GM10248 (cell line): ENCODE data around the gene FMN1.
A peak's percentile ranks its signal among the peaks of the same experiment; 100 is the strongest.

Source experiments
- CTCF ChIA-PET: fragments of 300-600 bp; sonication (Branson Sonifier 250); formaldehyde crosslinking; extraction: SDS; loops from one replicate; lab custom pipeline; 2021; ENCODE audit warnings: antibody characterized with exemption; lab: Yijun Ruan, JAX
- POLR2A ChIA-PET: fragments of 350-650 bp; sonication (Branson Sonifier 250); formaldehyde crosslinking; extraction: SDS; loops from one replicate; lab custom pipeline; 2020; ENCODE audit warnings: antibody characterized with exemption; lab: Yijun Ruan, JAX
- DNase-seq: peaks from one replicate; pipeline ENCODE4 v3.0.0; 2012; ENCODE audit errors: extremely low spot score
- CTCF ChIP-seq: IDR thresholded peaks from 2 replicates; pipeline ENCODE4 v1.5.1; 2012; ENCODE audit warnings: mild to moderate bottlenecking, low read depth; ENCODE audit errors: extremely low read depth, missing control alignments, control extremely low read depth

Gene FMN1

GRCh38 chr15:33201491-33202231 lies 7.1 kb upstream of the FMN1 start:
- CTCF ChIA-PET: interaction anchor here (1.3 kb wide), 1 partner anchor 11 kb away, joined by 4 read pairs; no protein-coding TSS in a partner anchor
- POLR2A ChIA-PET: no interaction called here
- peak; percentile 35 for DNase-seq
- no peak for TF ChIP-seq CTCF

GRCh38 chr15:33200903-33201302 lies 6.4 kb upstream of the FMN1 start:
- TF ChIP-seq CTCF: no peak
- POLR2A ChIA-PET: no interaction called here
- no peak for DNase-seq

GRCh38 chr15:33200444-33200843 lies 5.9 kb upstream of the FMN1 start:
- POLR2A ChIA-PET: no interaction called here
- no peak for DNase-seq
- CTCF ChIA-PET: interaction anchor here (0.6 to 1.3 kb wide), 2 partner anchors 9 to 12 kb away, joined by 3 to 4 read pairs; no protein-coding TSS in a partner anchor
- TF ChIP-seq CTCF: no peak

More at GRCh38 chr15:33200903-33201302, 6.4 kb upstream of the FMN1 start:
- CTCF ChIA-PET: interaction anchor here (0.6 to 1.3 kb wide), 2 partner anchors 9 to 12 kb away, joined by 3 to 4 read pairs; no protein-coding TSS in a partner anchor

- TF ChIP-seq CTCF: no peak
- DNase-seq: no peak
- ChIA-PET CTCF (interaction anchor here (1.1 kb wide), 1 partner anchor 15 kb away, joined by 3 read pairs; no protein-coding TSS in a partner anchor), POLR2A (no interaction called here)
Observed at GRCh38 chr15:33198541-33198940, 4.0 kb upstream of the FMN1 start.

- TF ChIP-seq CTCF: no peak
Observed at GRCh38 chr15:33197636-33198035, 3.1 kb upstream of the FMN1 start.

GRCh38 chr15:33194237-33194636 lies 277 bp downstream of the FMN1 start:
- ChIA-PET POLR2A (interaction anchor here (0.5 kb wide), 1 partner anchor 438 kb away, joined by 6 read pairs; no protein-coding TSS in a partner anchor), CTCF (no interaction called here)
- DNase-seq: no peak
- no peak for TF ChIP-seq CTCF

More at GRCh38 chr15:33197636-33198035, 3.1 kb upstream of the FMN1 start:
- DNase-seq: no peak
- CTCF ChIA-PET: no interaction called here
- POLR2A ChIA-PET: no interaction called here
